Stimulated activated CD4-positive, alpha-beta T cell treated with anti-CD3 and anti-CD28 coated beads, Interleukin-4, amount 100 ng/mL, for 48 hours (primary cell): ENCODE measurements around the gene HES6.

Source experiments
- DNase-seq, 2 donors: peaks; one replicate each; pipeline ENCODE4 v3.0.0-alpha.2; 2020; ENCODE audit warnings: low read depth in 2 of 2

HES6 gene

GRCh38 chr2:238239863-238240756 lies at the start of gene HES6:
Gene HES6 (minus strand): TSS chr2:238240038. CDS start chr2:238239905, 133 bp downstream.
- peak; percentile 69 to 71 for DNase-seq

DNA sequence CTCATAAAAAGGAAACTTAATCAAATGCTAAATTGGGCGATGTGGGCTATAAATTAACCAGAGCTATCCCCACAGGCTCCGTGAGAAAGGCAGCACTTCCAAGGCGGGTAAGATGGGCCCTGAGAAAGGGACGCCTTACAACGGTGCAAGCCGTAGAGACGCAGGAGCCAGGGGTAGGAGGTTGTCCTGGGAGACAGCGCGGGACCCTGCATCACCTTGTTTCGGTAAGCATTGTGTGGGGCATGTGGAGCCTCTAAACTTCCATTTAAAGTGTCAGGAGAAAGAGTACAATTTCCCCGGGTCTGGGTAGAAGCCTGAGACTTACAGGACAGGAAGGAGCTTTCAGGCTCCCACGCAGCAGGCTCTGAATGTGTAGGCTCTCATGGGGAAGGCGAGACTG lies 49.7 kb upstream of the HES6 start:
- no peak for DNase-seq

GRCh38 chr2:238288650-238289573 lies 49.1 kb upstream of the HES6 start:
- peak; percentile 95 for DNase-seq

DNA sequence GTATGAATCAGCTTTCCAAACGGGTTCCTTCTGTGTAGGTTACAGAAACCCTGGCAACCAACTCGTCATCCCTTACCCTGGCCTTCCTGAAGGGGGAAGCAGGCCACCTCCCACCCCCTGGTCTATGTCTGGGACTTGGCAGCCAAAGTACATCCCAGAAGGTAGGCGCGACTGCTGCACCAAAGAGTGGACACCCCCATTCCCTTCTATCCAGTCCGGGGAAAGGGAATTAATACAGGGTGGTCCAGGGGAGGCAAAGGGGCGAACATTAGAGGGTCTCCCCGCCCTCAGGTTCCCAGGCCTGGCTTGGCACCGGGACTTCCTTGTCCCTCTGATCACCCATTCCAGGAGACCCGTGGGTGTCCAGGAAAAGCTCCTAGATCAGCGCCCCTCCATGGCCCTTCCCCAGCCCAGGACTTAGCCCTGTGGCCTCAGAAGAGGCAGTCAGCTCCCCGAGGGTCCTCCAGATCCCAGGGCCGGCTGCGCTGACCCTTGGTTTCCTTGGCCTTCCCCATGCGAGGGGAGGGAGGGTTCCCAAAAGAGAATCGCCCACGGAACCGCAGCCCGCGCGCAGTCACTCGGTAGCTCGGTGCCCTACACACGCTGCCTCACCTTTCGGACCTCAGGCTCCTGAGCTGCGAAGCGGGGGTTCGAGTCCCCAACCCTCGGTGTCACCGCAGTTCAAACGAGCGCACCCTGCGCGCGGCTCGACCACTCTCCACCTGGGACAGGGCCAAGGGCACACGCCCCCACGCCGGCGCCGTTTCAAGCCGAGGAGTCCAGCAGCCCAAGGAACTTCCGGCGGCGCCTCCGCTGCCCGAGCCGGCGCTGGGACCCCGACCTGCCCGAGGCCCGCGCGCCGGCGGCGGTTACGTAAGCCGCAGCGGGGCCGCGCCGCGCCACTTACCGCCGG lies 48.2 kb upstream of the HES6 start, which contains the start of gene PER2:
PER2 (minus strand) TSS at position 874 of the 913 bp plus-strand sequence. CDS start 10,674 bp downstream, outside the sequence.
- peak; percentile 19 to 25 for DNase-seq

DNA sequence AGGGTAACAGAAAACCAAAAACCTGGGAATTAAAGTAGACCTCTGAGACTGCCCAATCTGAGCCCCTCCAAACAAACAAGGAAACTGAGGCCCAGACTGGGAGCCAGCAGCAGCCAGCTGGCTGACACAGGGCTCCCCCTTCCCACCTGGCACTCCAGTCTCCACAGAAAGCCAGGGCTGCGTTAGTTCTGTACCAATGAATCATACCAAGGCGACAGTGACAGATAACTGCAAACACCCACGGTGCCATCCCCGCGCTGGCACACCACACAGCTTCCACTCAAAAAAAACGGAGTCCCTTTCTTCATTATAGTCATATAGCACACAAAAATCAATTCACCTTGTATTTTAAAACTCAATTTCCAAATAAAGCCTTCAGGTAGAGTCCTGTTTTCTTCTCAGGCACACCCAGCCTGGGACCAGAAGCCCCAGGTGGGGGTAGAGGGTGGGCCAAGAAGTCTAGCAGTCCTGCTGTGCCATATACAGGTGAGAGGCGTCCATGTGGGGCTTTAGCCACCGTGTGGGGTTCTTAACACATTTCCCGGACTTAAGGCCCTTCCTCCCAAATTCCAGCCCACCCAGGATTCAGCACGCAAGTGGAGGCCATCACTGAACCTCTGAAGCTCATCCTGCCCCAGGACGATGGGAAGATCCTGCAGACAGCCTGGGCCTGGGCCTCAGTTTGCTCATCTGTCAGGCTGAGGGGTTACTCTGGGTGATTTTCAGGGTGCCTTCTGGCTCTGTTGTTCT lies 47.3 kb upstream of the HES6 start:
- DNase-seq = peak; percentile 34 to 48

GRCh38 chr2:238286551-238286950 lies 46.7 kb upstream of the HES6 start:
- no peak for DNase-seq

GRCh38 chr2:238286095-238286494 lies 46.3 kb upstream of the HES6 start:
- DNase-seq = no peak

GRCh38 chr2:238285653-238286082 lies 45.8 kb upstream of the HES6 start:
- no peak for DNase-seq

DNA sequence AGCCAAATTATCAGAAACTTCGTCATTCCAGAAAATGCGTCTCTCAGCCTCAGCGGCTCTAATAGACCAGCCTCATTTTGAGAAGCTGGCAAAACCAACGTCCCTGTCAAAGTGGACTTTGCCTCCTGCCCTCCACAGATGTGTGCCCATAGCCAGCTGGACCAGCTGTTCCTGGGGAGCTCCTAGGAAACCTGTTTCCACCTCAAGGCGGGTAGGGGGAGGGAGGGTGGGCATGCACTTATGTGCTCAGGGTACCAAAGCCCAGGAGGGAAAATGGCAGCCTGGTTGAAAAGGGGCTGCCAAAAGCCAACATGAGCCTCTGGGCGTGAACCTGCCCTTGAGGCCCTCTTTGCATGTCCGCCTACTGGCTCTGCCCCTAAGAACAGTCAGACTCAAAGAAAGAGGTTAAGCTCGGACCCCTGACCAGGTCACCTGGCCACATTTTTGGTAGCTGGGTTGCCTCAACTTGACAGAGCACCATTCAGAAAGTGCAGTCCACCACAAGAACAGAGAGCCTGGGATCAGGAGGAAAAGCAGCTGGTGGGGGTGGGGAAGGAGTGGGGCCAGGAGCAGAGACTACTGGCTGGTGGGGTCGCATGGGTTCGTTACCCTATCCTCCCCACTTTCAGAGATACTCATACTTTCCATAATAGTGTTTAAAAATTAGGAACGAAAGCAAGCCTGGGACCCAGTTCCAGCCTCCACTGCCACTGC lies 45.1 kb upstream of the HES6 start:
- no peak for DNase-seq

GRCh38 chr2:238282861-238283738 lies 43.3 kb upstream of the HES6 start:
- no peak for DNase-seq

GRCh38 chr2:238281826-238282480 lies 42.1 kb upstream of the HES6 start:
- DNase-seq = no peak

DNA sequence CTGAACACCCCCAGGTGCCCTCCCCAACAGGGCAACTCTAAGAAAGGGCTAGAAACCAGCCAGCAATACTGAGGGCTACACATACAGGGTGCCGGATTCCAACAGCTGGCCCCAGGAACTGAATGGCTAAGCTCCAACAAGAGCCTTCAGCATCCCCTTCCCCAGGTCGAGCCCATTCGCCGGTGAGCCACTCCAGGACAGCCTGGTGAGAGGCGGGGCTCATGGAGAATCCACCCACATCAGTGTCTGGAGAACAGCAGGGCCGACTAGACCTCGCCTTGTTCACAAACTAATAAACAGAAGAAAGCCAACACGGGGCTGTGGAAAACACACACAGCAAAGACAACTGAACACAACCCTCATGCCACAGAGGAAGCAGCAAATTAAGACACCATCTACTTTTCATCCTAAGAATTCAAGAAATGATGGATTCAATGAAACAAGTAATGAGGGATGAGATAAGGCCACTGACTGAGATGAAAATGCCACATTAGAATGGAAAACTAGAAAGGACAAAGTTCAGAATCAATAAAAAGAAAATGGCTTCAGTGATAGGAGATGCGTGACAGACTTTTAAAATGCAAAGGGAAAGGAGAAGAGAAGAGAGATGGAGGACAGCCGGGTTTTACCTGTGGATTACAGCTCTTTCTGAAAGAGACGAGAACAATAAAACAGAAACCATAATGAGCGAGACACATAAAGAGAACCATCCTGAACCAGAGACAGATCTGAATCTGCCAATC lies 40.4 kb upstream of the HES6 start:
- DNase-seq = no peak

- DNase-seq = no peak
These were observed 39.5 kb upstream of the HES6 start for GRCh38 chr2:238279324-238279682.

DNA sequence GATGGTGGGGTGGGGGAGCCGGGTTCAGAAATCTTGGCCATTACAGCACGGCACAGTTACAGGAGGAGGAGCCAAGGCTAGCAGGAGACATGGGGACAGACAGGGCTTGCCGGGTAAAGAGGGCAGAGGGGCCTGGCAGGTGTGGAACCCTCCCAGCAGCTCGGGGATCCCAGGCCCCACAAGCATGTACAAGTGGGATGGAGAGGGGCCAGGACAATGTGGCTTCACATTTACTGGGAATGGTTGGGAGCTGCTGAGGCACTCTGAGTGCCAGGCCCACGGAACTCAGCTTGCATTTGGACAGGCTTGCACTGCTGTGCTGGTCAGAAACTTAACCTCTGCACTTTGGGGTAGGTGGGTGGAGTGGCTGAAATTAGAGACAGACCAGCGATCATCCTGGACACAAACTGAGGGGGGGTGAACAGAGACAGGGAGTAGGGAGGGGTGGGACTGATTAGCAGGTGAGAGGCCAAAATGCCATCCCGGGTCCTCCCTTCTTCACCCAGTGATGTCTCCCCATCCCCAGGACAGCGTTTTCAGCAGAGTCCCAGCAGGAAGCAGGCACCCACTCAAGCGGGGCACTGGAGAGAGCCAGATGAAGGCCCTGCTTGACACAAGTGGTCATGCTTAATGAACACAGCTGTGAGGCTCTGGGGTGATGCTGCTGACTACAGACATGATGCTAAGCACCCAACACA lies 38.9 kb upstream of the HES6 start:
- DNase-seq = no peak

DNA sequence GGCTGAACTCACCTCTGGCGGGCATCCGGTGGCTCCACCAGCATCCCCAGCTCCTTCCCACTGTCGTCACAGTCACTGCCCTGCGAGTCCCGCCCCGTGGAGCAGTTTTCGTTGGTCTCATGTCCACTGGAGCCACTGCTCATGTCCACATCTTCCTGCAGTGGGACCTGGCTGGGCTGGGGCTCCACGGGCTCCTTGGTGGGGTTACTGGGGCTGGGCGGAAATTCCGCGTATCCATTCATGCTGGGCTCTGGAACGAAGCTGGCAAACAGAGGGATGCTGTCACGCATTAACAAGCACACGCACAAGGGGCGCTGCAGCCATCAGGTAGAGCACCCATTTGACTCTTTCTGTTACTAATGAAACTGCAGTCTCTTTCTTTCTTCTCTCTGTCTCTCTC lies 37.9 kb upstream of the HES6 start:
- DNase-seq = no peak

DNA sequence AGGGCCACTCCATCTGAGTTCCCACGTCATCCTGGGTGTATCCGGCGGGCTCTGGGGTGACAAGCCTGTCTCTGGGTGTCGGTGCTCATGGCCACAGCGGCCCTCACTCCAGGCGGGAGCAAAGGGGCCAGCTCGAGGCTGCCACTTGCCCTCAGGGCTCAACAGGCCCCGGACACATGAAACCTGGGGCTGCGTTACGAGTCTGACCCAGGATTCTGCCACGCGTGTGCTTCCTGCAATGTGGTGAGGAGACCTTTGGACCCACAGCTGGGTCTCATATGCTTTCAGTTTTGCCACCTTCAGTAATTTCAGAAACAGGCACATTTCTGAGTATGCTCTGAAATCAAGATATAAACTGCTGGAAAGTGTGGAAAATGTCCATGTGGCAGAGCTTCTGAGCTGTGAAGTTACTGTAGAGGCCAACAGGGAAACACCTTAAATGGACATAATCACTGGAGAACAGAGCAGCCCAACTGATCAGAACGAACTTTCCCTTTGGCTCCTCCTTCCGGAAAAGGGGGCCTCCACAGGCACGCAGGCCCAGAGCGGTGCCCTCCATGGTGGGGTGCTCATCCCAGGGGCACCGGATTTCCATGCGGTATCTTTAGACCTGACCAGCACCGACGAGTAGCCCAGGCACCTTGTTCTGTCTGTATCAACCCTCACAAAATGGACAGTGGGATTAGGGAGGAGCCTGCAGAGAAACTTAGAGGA lies 34.5 kb upstream of the HES6 start:
- no peak for DNase-seq
